Superior temporal gyrus (tissue), 1 donor: ENCODE data around the gene CYLD.

Experiments used
- DNase-seq: peaks from one replicate; pipeline ENCODE4 v3.0.0-alpha.2; 2016; ENCODE audit errors: extremely low spot score

The CYLD gene

DNA sequence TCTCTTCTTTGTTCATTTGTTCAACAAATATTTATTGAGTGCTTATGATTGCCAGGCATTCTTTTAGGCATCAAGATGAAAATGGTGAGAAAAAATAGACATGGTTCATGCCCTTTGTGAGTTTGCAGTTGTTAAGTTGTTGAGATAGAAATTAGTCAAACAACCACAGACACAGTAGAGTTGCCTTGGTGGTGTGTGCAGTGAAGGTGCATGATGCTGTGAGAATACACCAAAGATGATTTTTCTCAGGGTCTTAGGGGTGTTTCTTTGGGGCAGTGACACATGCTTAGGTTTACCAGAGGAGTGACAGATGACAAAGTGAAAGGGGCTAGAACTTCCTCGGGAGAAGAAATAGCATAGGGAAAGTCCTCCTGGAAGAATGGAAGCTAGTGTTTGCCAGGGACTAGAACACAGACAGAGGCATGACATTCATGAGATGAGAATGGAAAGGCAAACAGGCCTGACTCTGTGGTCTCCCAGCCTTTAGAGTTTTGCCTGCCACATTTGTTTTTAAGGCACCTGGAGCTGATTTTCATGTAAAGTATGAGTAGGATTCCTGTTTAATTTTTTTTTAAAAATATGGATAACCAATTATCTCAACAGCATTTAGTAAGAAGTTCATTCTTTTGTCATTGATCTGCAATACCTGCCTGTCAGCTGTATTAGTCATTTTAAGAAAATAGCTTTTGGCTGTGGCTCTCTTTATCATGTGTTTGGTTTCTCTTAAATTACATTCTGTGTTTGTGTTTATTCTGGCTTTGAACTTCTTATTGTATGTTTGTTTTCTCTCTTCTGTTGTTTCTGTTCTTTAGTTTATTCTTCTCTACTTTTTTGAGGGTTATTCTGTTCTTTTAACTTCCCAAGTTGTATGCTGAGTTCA lies 36.6 kb downstream of the CYLD start:
- DNase-seq: no peak

DNA sequence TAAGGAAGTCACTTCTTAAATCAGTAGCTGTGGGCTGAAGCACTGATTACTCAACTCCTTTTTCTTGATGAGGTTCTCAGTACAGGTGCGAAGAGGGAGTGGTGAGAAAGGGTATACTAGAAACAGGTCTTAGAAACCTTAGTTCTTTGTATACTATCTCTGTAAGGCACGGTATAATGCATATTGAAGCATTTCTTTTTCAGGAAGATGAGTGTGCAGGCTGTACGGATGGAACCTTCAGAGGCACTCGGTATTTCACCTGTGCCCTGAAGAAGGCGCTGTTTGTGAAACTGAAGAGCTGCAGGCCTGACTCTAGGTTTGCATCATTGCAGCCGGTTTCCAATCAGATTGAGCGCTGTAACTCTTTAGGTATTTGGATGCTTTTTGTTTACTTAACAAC lies 39.2 kb downstream of the CYLD start:
- no peak for DNase-seq

DNA sequence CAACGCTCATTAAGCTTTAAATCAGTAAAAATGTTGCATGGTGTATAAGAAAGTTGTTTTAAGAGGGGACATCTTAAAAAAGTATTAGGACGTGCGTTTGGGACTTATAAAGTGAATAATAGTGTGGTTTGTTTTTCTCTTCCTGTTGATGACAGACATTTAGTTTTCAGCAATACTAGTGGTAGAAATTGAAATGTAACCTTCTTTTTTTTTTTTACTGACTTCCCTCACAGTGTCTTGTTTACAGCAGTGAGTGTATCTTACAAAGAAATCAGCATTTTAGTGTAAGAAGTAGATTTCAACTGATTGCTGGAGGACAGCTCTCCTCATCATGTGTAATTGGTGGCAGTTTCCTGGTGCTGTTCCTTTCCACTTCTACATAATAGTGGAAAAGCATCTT lies 39.6 kb downstream of the CYLD start:
- DNase-seq: no peak

DNA sequence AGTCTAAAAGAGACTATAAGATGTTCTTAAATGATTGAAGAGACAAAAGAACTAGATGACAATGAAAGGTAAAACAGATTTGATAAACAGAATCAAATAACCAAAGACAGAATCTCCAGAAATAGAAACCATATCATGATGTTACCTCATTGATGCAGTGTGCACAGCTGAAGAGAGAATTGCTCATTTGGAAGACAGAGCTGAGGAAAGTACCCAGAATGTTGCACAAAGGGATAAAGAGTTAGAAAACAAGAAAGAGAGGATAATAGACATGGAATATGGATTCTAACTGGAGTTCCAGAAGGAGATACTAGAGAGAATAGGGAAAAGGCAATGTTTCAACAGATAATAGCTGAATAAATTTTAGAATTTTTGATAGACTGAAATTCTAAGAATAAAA lies 47.9 kb downstream of the CYLD start:
- DNase-seq: no peak

DNA sequence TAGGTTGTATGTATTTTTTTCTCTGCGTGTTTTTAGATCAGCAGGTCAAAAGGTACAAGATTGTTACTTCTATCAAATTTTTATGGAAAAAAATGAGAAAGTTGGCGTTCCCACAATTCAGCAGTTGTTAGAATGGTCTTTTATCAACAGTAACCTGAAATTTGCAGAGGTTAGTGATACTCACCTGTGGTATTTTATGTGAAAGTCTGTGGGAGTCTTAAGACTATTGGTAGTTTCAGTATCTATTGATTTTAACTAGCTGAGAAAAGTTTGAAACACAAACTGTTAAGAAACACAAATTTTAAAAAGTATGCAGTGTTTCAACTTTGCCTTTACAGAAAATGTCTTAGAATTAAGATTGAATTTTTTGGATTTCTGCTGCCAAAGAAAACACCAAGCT lies 49.6 kb downstream of the CYLD start:
- no peak for DNase-seq

DNA sequence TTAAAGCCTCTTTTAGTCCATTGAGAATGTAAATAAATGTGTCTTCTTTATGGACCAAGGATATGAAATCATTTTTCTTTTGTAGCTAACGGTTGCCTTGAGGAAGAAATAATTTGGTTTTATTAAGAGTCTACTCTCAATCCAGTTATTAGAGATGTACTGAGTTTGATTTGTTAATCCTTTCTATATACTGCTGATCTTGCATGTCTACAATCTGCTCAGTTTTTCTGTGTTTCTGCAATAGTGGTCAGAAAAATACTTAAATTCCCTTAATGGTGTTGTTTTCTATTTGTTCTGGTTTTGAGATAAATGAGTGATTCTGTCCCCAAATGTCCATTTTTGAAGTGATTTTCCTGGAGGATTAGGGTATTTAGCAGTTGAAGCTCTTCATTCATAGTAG lies 54.9 kb downstream of the CYLD start:
- no peak for DNase-seq

DNA sequence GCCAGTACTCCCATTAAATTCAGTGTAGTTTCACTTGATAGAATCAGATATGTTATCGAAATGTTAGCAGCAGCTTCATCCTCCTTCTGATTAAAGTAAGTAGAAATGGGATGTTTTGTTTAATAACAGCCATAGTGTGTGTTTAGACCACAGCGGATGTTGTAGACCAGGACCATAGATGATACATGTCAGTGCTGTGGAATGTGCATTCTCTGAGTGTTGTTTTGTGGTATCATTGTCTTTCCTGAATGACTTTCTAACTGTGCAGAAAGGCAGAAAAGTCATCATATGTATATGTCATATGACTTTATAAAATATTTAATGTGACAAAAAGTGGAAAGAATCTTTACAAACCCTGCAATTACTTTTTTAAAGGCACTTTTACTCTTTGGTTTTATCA lies 55.6 kb downstream of the CYLD start:
- DNase-seq: no peak

DNA sequence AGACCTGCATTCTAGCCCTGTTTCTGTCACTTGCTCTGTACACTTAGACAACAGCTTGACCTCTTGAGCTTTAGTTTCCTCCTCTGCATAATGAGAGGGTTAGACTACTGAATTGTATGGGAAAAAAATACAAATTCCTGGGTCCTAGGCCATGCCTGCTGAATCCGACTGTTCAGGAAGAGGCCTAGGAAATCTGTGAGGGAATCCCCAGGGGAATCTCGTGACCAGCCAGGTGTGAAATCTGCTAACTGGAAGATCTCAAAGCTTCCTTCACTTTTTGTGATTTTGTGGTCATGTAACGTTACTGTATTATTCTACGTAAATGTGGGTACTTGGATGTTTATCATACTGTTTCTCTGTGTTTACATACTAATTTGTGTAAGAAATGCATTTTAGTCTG lies 58.2 kb downstream of the CYLD start:
- DNase-seq: no peak

DNA sequence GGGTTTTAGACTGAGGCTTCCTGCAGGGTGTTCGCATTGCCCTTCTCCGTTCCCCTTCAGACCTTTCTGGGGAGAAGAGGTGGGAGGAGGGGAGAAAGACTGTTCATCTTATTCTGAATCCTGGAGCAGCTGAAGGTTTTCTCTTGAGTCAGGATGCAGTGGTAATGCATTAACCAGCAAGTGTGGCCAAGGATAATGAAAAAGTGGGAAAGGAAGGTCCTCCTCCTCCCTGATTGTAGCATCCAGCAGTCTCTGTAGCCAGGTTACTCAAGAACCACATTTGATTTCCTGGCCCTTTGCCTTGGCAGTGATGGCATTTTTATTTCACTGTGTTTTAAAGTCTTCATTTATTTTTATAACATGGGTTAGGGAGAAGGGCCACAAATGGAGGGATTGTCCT lies 59.1 kb downstream of the CYLD start:
- DNase-seq: no peak

DNA sequence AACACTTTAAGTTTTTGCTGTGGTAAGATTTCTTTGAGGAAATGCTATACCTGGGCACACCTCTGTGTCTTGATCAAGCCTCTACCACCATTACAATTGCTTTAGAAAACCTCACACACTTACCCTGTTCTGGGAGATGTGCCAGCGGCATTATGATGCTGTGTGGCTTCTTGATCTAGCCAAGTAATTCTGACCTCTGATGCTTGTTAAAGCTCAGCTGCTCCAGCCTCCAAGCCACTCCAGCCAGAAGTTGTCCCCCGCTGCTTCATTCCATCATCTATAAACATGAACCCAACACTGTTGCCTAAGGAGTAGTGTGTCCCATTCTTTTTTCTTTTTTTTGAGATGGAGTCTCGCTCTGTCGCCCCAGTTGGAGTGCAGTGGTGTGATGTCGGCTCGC lies 60.1 kb downstream of the CYLD start:
- DNase-seq: no peak

DNA sequence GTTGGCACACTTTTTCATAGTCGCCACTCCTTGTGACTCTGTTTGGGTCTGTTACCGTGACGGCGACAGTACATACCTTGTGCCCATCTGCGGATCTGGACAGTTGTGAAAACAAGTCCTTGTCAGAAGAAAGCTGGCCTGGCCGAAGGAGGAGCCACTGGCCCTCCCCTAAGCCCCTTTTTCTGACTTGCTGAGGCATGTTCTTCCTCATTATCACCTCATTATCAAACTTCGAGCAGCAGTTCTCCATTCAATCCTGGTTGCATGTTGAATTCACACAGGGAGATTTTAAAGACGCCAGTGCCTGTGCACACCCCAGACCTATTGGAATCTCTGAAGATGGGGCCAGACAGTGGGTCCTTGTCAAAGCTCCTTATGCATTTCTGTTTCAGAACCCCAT lies 61.1 kb downstream of the CYLD start:
- DNase-seq: no peak

DNA sequence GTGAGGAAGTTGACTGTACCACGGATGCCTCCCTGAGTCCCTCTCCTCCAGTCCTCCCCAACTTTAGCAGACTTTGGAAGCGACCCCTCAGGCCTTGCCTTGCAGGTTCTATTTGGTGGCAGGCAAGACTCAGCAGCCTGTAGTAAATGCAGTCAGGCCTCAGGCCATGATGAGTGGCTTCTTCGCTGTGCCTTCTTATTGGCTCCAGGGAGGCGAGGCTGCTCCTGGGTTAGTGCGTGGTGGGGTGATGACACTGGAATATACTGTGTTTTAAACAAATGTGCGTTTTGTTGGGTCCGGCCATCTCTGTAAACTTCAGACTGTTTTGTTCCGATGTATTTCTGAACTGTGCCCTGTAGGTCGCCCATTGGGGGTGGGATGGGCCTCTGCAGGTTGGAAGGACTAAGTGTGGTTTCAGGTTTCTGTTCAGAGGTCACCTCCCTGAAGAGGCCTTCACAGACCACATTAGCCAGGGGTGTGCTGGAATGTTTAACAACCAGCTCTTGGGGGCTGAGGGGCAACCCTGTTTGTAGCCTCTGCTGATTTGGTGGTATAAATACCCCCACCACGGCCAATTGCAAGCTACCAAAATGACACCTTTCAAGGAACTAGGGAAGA lies 62.5 kb downstream of the CYLD start:
- no peak for DNase-seq

DNA sequence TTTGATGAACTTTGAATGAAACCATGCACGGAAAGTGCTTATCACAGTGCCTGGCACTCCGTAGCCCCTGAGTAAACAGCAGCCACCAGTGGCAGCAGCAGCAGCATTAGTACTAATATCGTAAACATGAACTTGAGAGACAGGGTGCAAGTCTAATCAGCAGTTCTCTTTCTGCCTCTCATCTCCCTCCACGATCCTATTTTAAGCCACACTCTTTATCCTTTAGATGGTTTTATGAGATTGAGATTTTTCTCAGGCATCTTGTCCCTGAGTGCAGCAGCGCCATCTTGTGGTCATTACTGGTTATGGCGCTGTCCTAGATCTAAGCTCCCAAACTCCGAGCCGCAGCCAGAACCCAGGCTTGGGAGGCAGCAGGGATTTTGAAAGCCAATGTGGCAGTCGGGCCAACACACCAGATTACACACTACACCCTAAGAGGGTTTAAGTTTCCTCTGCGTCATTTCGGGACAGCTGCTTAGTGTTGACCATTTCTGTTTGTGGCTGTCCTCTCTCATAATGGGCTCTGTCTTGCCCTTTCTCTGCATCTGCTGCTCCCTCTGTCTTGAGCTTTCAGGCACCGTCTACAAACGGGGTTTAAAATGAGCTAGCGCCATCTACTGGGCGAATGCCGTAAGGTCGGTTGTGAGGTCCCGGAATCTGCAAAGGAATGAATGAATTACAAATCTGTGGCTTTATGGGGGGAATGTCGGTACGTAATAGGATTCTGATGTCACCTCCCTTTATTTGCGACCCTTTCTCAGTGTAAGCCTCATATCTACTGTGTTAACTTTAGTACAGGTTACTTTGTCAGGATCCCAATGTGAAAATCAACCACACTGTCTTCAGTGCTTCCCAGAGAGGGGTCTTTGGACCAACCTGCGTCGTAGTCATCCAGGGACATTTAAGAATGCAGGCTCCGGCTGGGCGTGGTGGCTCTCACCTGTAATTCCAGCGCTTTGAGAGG lies 64.5 kb downstream of the CYLD start:
- DNase-seq: peak; percentile 99

DNA sequence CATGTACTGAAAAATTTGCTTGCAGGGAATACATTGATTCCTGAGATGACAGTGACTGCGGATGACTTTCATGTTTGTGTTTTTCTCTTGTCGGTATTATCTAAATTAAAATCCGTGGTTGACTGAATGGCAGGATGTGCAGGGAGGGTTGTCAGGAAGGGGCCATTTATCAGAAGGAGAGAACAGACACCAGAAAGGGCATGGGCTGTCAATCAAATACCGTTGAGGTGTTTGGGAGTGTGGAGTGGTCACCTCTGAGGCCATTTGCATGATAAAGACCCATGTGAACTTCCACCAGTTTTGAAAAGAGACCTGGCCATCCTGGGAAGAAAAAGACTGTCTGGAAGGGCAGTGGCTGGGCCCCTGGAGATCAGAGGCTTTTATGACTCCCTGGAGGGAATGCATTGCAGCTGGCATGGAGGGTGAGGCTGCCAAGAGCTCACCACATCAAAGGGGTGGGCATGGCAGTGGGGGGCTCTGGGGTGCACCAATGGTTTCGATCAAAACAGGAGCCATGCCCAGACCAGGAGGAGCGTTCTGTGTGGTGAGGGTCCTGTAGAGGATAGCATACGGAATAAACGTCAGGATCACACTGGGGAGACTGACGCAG lies 67.1 kb downstream of the CYLD start:
- no peak for DNase-seq

DNA sequence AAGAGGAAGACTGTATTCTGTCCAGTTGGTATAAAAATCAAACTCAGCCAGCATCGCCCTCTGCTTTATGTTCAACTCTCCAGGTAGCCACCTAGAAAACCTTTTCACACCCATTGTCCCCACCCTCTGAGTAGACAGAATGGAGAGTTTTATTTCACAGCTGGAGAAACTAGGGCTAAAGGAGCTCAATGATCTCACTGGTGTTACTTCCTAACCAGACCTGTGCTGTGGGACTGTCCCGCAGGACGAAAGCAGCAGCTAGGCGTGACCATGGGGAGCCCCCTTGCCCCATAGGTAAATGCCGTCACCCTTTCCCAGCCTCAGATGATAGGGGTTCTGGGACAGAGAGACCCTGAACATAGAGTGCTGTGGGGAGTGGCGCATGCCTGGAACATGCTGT lies 67.7 kb downstream of the CYLD start:
- no peak for DNase-seq

DNA sequence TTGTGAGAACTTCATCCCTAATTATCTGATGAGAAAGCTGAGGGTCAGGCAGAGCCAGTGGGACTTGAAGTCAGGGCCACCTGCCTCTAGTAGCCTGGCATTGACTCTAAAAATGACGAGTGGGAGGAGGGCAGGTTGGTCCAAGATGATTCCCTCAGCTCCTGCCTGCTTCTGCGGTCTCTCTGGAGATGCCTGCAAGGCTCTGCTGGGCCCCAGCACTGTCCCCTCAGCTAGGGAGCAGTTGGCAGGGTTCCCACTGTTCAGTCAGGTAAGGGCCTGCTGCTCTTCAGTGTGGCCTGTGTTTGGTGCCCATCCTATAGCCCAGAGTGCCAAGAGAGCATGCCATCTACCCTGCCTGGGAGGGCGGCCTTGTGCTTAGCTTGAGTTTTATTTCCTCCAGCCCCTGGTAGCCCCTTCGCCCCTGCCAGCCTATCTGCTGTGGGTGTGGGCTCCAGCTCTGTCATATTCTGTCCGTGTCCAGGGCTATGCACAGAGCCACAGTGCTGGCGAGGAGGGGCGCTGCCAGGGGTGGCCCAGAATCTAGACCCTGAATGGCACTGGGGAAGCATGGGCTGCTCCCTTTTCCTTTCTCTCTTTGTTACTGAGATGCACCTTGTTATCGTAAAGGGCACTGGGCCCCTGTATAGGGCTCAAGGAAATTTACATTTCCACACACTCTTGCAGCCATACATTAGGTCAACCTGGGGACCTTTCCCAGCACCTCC lies 68.5 kb downstream of the CYLD start:
- DNase-seq: no peak

DNA sequence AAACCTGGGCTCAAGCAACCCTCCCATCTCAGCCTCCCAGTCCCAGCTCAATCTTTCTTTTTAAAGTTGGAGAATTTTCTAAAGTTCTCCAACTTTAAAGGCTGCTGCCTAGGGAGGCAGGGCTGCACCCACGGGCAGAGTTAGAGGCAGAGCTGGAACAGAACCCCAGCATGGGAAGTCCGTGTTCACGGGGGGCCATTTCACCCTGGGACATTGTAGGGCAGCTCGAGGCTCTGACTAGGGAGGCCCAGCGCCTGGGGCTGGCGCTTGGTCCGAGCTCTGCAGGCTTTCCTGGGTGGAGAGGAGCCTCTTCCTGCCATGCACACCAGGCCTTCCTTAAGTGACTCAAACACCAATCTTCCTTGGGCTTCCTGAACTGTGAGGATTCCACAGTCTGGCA lies 70.2 kb downstream of the CYLD start:
- no peak for DNase-seq

DNA sequence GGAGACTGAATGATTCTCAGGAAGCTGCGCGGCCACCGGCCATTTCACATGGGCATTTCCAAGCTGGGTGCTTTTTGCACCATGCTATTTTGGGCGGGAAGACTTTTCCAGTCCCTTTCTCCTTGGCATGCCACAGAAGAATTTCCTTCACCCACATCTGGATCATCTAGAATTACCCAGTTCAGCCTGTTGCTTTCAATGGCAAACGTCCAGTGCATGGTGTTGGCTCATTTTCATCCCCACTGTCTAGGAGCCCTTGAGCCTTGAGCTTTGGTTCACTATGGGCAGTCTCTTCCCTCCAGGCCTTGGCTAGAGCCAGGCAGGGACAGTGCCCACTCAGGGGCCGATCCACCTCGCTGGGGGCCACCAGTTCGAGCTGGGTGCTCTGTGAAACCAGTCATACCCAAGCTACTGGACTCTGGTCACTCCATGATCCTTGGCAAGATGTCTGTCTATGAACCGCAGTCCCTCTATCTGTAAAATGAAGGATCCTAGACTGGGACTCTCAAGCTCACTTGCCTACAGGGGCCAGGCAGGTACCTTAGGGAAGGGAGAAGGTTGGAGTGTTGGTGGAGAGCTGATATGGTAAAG lies 71.1 kb downstream of the CYLD start:
- no peak for DNase-seq

DNA sequence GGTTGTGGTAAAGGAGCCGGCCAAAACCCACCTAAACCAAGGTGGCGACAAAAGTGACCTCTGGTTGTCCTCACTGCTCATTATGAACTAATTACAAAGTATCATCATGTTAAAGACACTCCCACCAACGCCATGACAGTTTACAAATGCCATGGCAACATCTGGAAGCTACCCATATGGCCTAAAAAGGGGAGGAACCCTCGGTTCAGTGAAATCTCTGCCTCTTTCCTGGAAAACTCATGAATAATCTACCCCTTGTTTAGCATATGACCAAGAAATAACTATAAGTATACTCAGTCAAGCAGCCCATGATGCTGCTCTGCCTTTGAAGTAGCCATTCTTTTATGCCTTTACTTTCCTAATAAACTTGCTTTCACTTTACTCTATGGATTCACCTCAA lies 72.2 kb downstream of the CYLD start:
- DNase-seq: no peak

DNA sequence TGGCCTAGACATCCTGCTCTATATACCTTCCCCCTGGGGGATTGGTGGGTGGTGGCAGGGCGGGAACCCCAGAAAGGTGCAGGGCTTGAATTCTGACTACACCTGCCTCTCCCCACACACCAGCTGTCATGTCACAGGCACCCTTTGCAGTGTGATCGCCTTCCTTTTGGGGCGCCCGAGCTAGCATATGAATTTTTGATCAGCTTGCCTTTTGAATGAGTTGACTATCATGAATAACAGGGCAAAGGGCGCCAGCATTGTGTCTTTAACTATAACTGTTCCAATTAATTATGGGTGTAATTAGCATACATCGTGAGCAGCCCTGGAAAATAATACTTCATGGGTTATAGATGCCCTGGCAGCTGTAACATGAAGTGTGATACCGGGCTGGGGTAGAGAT lies 72.7 kb downstream of the CYLD start:
- DNase-seq: no peak

DNA sequence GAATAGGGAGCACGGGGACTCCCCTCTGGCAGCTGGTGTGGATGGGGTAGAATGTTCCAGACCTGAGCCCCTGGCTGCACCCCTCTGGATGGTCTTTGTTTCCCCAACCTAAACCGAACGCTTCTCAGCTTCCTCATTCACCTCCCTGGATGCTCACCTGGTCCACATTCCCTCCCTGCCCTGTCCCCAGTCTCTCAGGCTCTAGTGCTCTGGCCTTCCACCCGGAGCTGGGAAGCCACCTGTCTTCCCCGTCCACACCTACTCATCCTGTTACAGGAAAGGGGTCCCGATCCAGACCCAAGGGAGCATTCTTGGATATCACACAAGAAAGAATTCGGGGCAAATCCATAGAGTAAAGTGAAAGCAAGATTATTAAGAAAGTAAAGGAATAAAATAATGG lies 73.5 kb downstream of the CYLD start:
- no peak for DNase-seq
